Caco-2 (cell line): ENCODE results near the gene TMEM115. TPM values are rescaled to one million over a fixed set of nuclear protein-coding genes. Genes with fewer than 3 reads are reported as not detected.

Source experiments
- BruUV-seq: library from RNA; stranded (reverse); fragments of 400-500 nt; replicated peaks from 2 replicates; lab custom pipeline; 2021; lab: Mats Ljungman, UMichigan
- CTCF ChIA-PET: fragments of 300-600 bp; sonication (Branson Sonifier 250); formaldehyde crosslinking; loops from one replicate; lab custom pipeline; 2022; ENCODE audit warnings: antibody characterized with exemption; lab: Charles Lee
- POLR2A ChIA-PET: fragments of 300-600 bp; sonication (Branson Sonifier 250); formaldehyde crosslinking; loops from one replicate; lab custom pipeline; 2022; ENCODE audit warnings: antibody characterized with exemption; lab: Charles Lee
- DNase-seq, 2 experiments: peaks; one replicate each; pipeline versions ENCODE4 v3.0.0 to v3.0.0-alpha.2; 2020 to 2022
- H3K27me3 ChIP-seq: replicated peaks from 2 replicates; pipeline ENCODE4 v1.6.0; 2011; ENCODE audit warnings: low read length; ENCODE audit not compliant: control insufficient read depth, insufficient read depth
- H3K36me3 ChIP-seq: 2 replicates; pipeline ENCODE4 v1.5.1; 2011; ENCODE audit warnings: low read length; ENCODE audit not compliant: control insufficient read depth, insufficient read depth
- H3K4me1 ChIP-seq: fragments of 250-450 bp; sonication (Bioruptor Pico); 2 replicates; pipeline ENCODE4 v1.5.1; 2020; ENCODE audit warnings: mild to moderate bottlenecking
- H3K4me3 ChIP-seq: 2 replicates; pipeline ENCODE4 v1.5.1; 2011; ENCODE audit warnings: low read depth, mild to moderate bottlenecking, control low read depth, low read length
- H3K9me3 ChIP-seq: fragments of 250-450 bp; sonication (Bioruptor Pico); 2 replicates; pipeline ENCODE4 v1.5.1; 2020; ENCODE audit warnings: mild to moderate bottlenecking, moderate library complexity
- H3K27ac Mint-ChIP-seq: one replicate; pipeline ENCODE4 v1.8.0; 2022; ENCODE audit warnings: mixed read lengths; ENCODE audit not compliant: unreplicated experiment
- H3K27me3 Mint-ChIP-seq: one replicate; pipeline ENCODE4 v1.8.0; 2022; ENCODE audit warnings: mixed read lengths; ENCODE audit not compliant: insufficient read depth, unreplicated experiment
- H3K36me3 Mint-ChIP-seq: one replicate; pipeline ENCODE4 v1.8.0; 2022; ENCODE audit warnings: mild to moderate bottlenecking, mixed read lengths; ENCODE audit not compliant: insufficient read depth, unreplicated experiment
- H3K4me1 Mint-ChIP-seq: one replicate; pipeline ENCODE4 v1.8.0; 2022; ENCODE audit warnings: low read depth, mixed read lengths; ENCODE audit not compliant: unreplicated experiment
- H3K4me3 Mint-ChIP-seq: one replicate; pipeline ENCODE4 v1.8.0; 2022; ENCODE audit warnings: mild to moderate bottlenecking, moderate library complexity, mixed read lengths; ENCODE audit not compliant: unreplicated experiment
- H3K9me3 Mint-ChIP-seq: one replicate; pipeline ENCODE4 v1.8.0; 2022; ENCODE audit warnings: mixed read lengths; ENCODE audit not compliant: unreplicated experiment
- CTCF ChIP-seq, 2 experiments: fragments of 200-600 bp in 1 of 2; IDR thresholded peaks; 1 replicate in 1 of 2; 2 replicates in 1 of 2; pipeline versions ENCODE4 v1.5.1 to v1.8.0; 2011 to 2022; ENCODE audit warnings: antibody characterized with exemption in 1 of 2, control low read depth in 1 of 2, inconsistent platforms in 1 of 2, low read depth in 1 of 2, low read length in 1 of 2, mild to moderate bottlenecking in 1 of 2, moderate library complexity in 1 of 2; ENCODE audit not compliant: insufficient read depth in 1 of 2, severe bottlenecking in 1 of 2, unreplicated experiment in 1 of 2
- intact Hi-C: fragments of 100-400 bp; cut with micrococcal nuclease; formaldehyde crosslinking; loops from one replicate; pipeline ENCODE4 v1.10.0; 2022; ENCODE audit not compliant: unreplicated experiment
- total RNA-seq: library from RNA; stranded (reverse); gene quantifications from 2 replicates; pipeline ENCODE4 v1.2.3, GENCODE V29; 2022

The TMEM115 gene
- total RNA-seq, 1 experiment from 2014 or later: 23.9 TPM

- ChIA-PET POLR2A (interaction anchor here (1.4 to 2.5 kb wide), 2 partner anchors 14 to 23 kb away, joined by 7 to 42 read pairs; partner anchors contain the start of gene TUSC2), CTCF (interaction anchor here (0.5 to 2.2 kb wide), 4 partner anchors 11 to 125 kb away, joined by 3 to 10 read pairs (median 6); partner anchors contain the start of gene RASSF1)
- TF ChIP-seq CTCF (IDR thresholded peaks at IDR 0.05; ENCODE audit: insufficient read depth in 1 of 2, low read depth in 1 of 2, low read length in 1 of 2, severe bottlenecking in 1 of 2, unreplicated experiment in 1 of 2): no peak
- Histone ChIP-seq H3K36me3 (peaks cover 4% of the 10 kb centered on the region; the same call in 1 of the 2 replicates), H3K9me3 (no peaks in the 10 kb centered on the region), H3K4me1 (peaks cover 6% of the 10 kb centered on the region; the same call in 1 of the 2 replicates), H3K4me3 (peak overlapping the region; percentile 91), H3K27me3 (no peaks in the 10 kb centered on the region)
- DNase-seq: no peak
- peak overlapping the region; percentile 81 for H3K27ac Mint-ChIP-seq
- H3K36me3 Mint-ChIP-seq: peaks cover 34% of the 10 kb centered on the region
- peak overlapping the region; percentile 76 for H3K4me3 Mint-ChIP-seq
- BruUV-seq: TSS peak; percentile 40
- H3K9me3 Mint-ChIP-seq: no peaks in the 10 kb centered on the region
- no peaks in the 10 kb centered on the region for H3K27me3 Mint-ChIP-seq
- intact Hi-C loops: loop anchor here (1.0 to 5.0 kb wide), 2 partner anchors 8 to 261 kb away; partner anchors contain the start of genes CISH and TMEM115
- H3K4me1 Mint-ChIP-seq: peaks cover 7% of the 10 kb centered on the region
Measured at GRCh38 chr3:50351323-50351697, 8.0 kb downstream of the TMEM115 start.

GRCh38 chr3:50350527-50351322, 8.6 kb downstream of the TMEM115 start, which contains the start of the genes CYB561D2 and NPRL2:
Gene CYB561D2, plus strand, starts transcription at chr3:50350862. Its CDS starts 572 bp downstream, at chr3:50351434.
Gene NPRL2, minus strand, starts transcription at chr3:50350775. Its CDS starts 123 bp downstream, at chr3:50350652.
- TF ChIP-seq CTCF (IDR thresholded peaks at IDR 0.05; ENCODE audit: insufficient read depth in 1 of 2, low read depth in 1 of 2, low read length in 1 of 2, severe bottlenecking in 1 of 2, unreplicated experiment in 1 of 2): no peak
- Histone ChIP-seq H3K4me3 (peak within 1 kb of the TSS; percentile 91), H3K36me3 (peaks cover 4% of the 10 kb centered on the region; the same call in 1 of the 2 replicates), H3K27me3 (no peaks in the 10 kb centered on the region), H3K9me3 (no peaks in the 10 kb centered on the region), H3K4me1 (peaks cover 3% of the 10 kb centered on the region; the same call in 1 of the 2 replicates)
- Mint-ChIP-seq H3K9me3 (no peaks in the 10 kb centered on the region), H3K27me3 (no peaks in the 10 kb centered on the region), H3K4me3 (peak within 1 kb of the TSS; percentile 76), H3K4me1 (peaks cover 12% of the 10 kb centered on the region), H3K36me3 (peaks cover 34% of the 10 kb centered on the region), H3K27ac (peak within 1 kb of the TSS; percentile 81)
- intact Hi-C loops: loop anchor here (1.0 to 5.0 kb wide), 2 partner anchors 9 to 262 kb away; partner anchors contain the start of genes CISH and TMEM115
- no TSS peak for BruUV-seq
- ChIA-PET POLR2A (interaction anchor here (0.6 to 2.5 kb wide), 7 partner anchors 14 to 1833 kb away, joined by 3 to 42 read pairs (median 7); partner anchors contain the start of genes IFRD2, MANF and TUSC2), CTCF (interaction anchor here (0.5 to 2.2 kb wide), 10 partner anchors 14 to 265 kb away, joined by 3 to 10 read pairs (median 4); partner anchors contain the start of genes GNAI2 and HEMK1)
- DNase-seq: peak; percentile 96

GRCh38 chr3:50350213-50350526, 9.2 kb downstream of the TMEM115 start:
- DNase-seq: no peak
- BruUV-seq: TSS peak; percentile 43
- H3K27me3 ChIP-seq: no peaks in the 10 kb centered on the region
- H3K4me1 Mint-ChIP-seq: peaks cover 13% of the 10 kb centered on the region
- H3K27ac Mint-ChIP-seq: peak overlapping the region; percentile 81
- H3K4me3 ChIP-seq: peak overlapping the region; percentile 91
- peaks cover 29% of the 10 kb centered on the region for H3K36me3 Mint-ChIP-seq
- peaks cover 2% of the 10 kb centered on the region; the same call in 1 of the 2 replicates for H3K36me3 ChIP-seq
- H3K27me3 Mint-ChIP-seq: no peaks in the 10 kb centered on the region
- ChIA-PET POLR2A (interaction anchor here (0.6 to 2.5 kb wide), 7 partner anchors 13 to 1834 kb away, joined by 3 to 42 read pairs (median 7); partner anchors contain the start of genes IFRD2, MANF and TUSC2), CTCF (interaction anchor here (0.5 to 2.2 kb wide), 9 partner anchors 13 to 219 kb away, joined by 3 to 10 read pairs (median 4); partner anchors contain the start of genes GNAI2 and HEMK1)
- H3K9me3 ChIP-seq: no peaks in the 10 kb centered on the region
- no peak for TF ChIP-seq CTCF (IDR thresholded peaks at IDR 0.05; ENCODE audit: insufficient read depth in 1 of 2, low read depth in 1 of 2, low read length in 1 of 2, severe bottlenecking in 1 of 2, unreplicated experiment in 1 of 2)
- H3K4me3 Mint-ChIP-seq: peak overlapping the region; percentile 76
- no peaks in the 10 kb centered on the region for H3K9me3 Mint-ChIP-seq
- peaks cover 3% of the 10 kb centered on the region; the same call in 1 of the 2 replicates for H3K4me1 ChIP-seq
- intact Hi-C loops: loop anchor here (5.0 kb wide), 1 partner anchor 262 kb away; the partner anchor contains the start of gene CISH
